Skeletal muscle satellite cell (primary cell): ENCODE data around the gene TMC8.

ENCODE experiments used
- H3K27me3 ChIP-seq: 2 replicates; pipeline ENCODE4 v1.7.0; 2013; ENCODE audit warnings: low read length; ENCODE audit not compliant: control insufficient read depth, insufficient read depth
- H3K36me3 ChIP-seq: 2 replicates; pipeline ENCODE4 v1.7.0; 2013; ENCODE audit warnings: mild to moderate bottlenecking, control low read depth, low read length; ENCODE audit not compliant: insufficient read depth
- H3K4me1 ChIP-seq: 2 replicates; pipeline ENCODE4 v1.7.0; 2013; ENCODE audit warnings: low read length; ENCODE audit not compliant: control insufficient read depth, insufficient read depth
- H3K4me2 ChIP-seq: 2 replicates; pipeline ENCODE4 v1.7.0; 2013; ENCODE audit warnings: mild to moderate bottlenecking, low read length
- H3K4me3 ChIP-seq: 2 replicates; pipeline ENCODE4 v1.7.0; 2013; ENCODE audit warnings: low read length
- H3K9ac ChIP-seq: 2 replicates; pipeline ENCODE4 v1.7.0; 2013; ENCODE audit warnings: mild to moderate bottlenecking, low read depth, low read length, moderate library complexity
- H3K9me3 ChIP-seq: replicated peaks from 2 replicates; pipeline ENCODE4 v1.7.0; 2013; ENCODE audit warnings: mild to moderate bottlenecking, control low read depth, low read length

The TMC8 gene

GRCh38 chr17:78143214-78144146 lies 12.9 kb downstream of the TMC8 start:
- Histone ChIP-seq H3K9ac (no peak overlapping the region), H3K9me3 (no peaks in the 10 kb centered on the region), H3K4me1 (peaks cover 8% of the 10 kb centered on the region), H3K4me3 (no peak overlapping the region), H3K36me3 (no peaks in the 10 kb centered on the region), H3K4me2 (no peak overlapping the region), H3K27me3 (peaks cover 13% of the 10 kb centered on the region)

GRCh38 chr17:78144147-78144719 lies 13.7 kb downstream of the TMC8 start:
- Histone ChIP-seq H3K9ac (no peak overlapping the region), H3K4me3 (no peak overlapping the region), H3K36me3 (no peaks in the 10 kb centered on the region), H3K27me3 (peaks cover 13% of the 10 kb centered on the region), H3K4me1 (peaks cover 8% of the 10 kb centered on the region), H3K4me2 (peak overlapping the region; percentile 9), H3K9me3 (no peaks in the 10 kb centered on the region)

DNA sequence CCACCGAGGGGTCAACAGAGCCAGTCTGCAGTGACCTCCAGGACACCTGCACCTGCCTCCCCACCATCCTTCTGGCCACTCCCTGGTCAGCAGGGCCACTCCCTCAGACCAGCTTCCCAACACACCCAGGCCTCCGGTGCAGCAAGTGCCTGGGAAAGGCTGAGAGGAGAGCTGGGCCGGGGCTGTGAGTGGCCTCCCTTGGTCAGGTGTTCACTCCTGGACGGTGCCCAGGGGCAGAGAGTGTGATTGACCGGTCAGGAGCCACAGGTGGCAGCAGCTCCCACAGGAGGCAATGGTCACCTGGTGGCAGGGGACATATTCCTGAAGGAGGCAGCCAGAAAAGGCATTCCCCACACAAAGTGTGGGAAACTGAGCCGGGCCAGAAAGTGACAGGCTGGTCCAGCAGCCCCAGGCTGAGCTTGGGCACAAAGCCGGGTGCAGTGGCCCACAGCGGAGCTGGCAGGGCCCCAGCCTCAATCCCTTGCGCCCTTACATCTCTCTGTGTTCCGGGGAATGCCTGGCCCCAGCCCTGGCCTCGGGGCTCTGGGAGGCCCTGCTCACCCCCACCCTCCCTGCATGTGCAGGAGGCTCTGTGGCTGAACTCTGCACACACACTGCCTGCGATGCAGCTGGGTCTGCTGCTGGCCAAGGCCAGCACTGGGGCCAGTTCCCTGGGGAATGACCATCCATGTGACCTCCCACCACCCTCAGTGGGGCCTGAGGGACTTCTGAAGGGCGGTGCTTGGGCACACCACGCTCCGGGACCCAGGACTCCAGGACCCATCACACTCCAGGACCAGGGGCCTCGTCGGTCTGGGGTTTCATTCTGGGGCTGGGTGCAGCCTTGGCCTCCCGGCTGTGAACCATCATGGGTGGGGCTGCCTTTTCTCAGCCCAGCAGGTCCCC lies 14.4 kb downstream of the TMC8 start:
- Histone ChIP-seq H3K4me3 (no peak overlapping the region), H3K4me1 (peaks cover 8% of the 10 kb centered on the region), H3K36me3 (no peaks in the 10 kb centered on the region), H3K9me3 (no peaks in the 10 kb centered on the region), H3K9ac (no peak overlapping the region), H3K4me2 (peak overlapping the region; percentile 9), H3K27me3 (peaks cover 13% of the 10 kb centered on the region)

DNA sequence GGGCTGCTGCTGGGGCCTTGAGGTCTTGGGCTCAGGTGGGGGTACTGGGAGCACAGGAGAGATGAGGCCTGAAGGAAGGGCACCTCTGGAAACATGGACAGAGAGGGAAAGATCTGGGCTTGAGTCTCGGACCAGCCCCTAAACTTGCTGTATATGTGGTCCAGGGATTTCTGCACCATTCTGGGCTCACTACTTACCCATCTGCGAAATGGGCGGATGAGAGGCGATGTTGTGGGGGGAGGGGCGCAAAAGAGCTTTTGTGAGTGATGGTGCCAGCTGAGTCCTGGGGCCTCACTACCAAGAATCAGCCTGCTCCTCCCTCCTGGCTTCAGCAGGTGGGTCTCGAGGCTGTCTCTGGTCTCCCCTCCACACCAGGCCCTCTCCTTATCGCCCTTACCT lies 15.9 kb downstream of the TMC8 start:
- no peak overlapping the region for H3K9ac ChIP-seq

GRCh38 chr17:78146881-78147280 lies 16.3 kb downstream of the TMC8 start:
- Histone ChIP-seq H3K9ac (no peak overlapping the region), H3K4me1 (peaks cover 13% of the 10 kb centered on the region), H3K9me3 (no peaks in the 10 kb centered on the region), H3K4me2 (no peak overlapping the region), H3K36me3 (no peaks in the 10 kb centered on the region), H3K4me3 (no peak overlapping the region), H3K27me3 (peaks cover 13% of the 10 kb centered on the region)

More for the DNA sequence above, 15.9 kb downstream of the TMC8 start:
- Histone ChIP-seq H3K4me3 (no peak overlapping the region), H3K27me3 (peaks cover 13% of the 10 kb centered on the region), H3K4me2 (no peak overlapping the region), H3K4me1 (peaks cover 10% of the 10 kb centered on the region), H3K36me3 (no peaks in the 10 kb centered on the region), H3K9me3 (no peaks in the 10 kb centered on the region)

DNA sequence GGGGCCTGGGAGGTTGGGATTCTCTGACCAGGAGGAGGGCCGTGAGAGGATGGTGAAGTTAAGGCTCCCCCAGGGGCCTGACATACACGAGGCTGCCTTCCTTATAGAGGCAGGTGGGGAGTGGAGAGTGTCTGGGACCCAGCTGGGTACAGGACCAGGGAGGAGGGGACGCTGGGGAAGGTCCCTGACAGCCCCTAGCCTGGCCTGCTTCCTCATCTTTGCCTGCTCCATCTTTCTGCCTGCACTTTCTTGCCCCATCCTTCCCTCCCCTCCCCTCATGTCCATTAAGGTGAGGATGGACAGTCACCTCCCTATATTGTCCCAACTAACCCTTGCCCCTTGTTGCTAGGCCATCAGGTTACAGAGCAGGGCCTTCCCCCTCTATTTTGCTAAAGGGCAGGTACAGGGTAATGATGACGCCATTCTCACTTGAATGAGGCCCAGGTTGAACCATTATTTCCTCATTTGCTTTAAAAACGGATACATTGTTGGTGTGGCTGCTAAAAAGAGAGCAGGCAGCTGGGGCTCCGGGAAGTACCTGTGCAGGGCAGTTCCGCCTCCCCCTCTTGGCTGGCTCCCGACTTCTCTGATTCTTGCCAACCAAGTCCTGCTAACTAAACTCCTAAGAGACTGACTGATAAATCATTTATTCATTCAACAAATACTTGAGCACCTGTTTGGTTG lies 16.9 kb downstream of the TMC8 start:
- H3K9ac ChIP-seq = no peak overlapping the region
- H3K36me3 ChIP-seq = no peaks in the 10 kb centered on the region
- peaks cover 13% of the 10 kb centered on the region for H3K4me1 ChIP-seq
- no peak overlapping the region for H3K4me2 ChIP-seq
- H3K9me3 ChIP-seq = no peaks in the 10 kb centered on the region
- peaks cover 9% of the 10 kb centered on the region for H3K27me3 ChIP-seq
- no peak overlapping the region for H3K4me3 ChIP-seq

- Histone ChIP-seq H3K36me3 (no peaks in the 10 kb centered on the region), H3K4me3 (no peak overlapping the region), H3K4me2 (no peak overlapping the region)
These were observed 17.9 kb downstream of the TMC8 start for GRCh38 chr17:78148286-78149016.

DNA sequence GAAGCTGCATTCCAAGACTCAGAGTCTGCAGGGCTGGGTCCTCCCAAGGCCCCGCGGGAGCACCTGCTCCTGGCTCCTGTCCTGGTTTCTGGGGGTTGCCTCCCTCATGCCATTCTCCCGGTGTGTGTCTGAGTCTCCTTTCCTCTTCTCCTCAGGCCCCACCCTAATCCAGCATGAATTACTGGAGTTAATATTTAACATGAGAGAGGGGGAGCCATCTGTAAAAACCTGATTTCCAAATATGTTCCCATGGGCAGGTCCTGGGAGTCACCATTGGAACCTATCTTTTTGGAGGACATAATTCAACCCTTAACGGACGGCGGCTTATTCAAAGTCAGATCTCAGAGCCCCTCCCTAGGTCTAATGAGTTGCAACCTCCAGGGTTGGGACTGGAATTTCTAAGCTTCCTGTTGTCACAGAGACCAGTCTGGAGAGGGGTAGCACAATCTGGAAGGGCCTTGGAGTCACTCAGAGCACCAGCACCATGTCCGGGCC lies 21.0 kb downstream of the TMC8 start:
- H3K4me2 ChIP-seq = no peak overlapping the region
- H3K4me3 ChIP-seq = no peak overlapping the region
- peaks cover 6% of the 10 kb centered on the region for H3K4me1 ChIP-seq
- H3K9me3 ChIP-seq = no peaks in the 10 kb centered on the region
- H3K27me3 ChIP-seq = no peaks in the 10 kb centered on the region
- no peaks in the 10 kb centered on the region for H3K36me3 ChIP-seq
- H3K9ac ChIP-seq = no peak overlapping the region

More at GRCh38 chr17:78148286-78149016, 17.9 kb downstream of the TMC8 start:
- H3K9ac ChIP-seq = no peak overlapping the region
- H3K9me3 ChIP-seq = no peaks in the 10 kb centered on the region
- H3K27me3 ChIP-seq = peaks cover 7% of the 10 kb centered on the region
- H3K4me1 ChIP-seq = peaks cover 13% of the 10 kb centered on the region

GRCh38 chr17:78154903-78155811 lies 24.6 kb downstream of the TMC8 start:
- no peaks in the 10 kb centered on the region for H3K27me3 ChIP-seq
- H3K36me3 ChIP-seq = no peaks in the 10 kb centered on the region
- no peaks in the 10 kb centered on the region for H3K9me3 ChIP-seq
- H3K4me2 ChIP-seq = no peak overlapping the region
- no peak overlapping the region for H3K9ac ChIP-seq
- no peak overlapping the region for H3K4me3 ChIP-seq
- H3K4me1 ChIP-seq = peaks cover 6% of the 10 kb centered on the region
